Mucosa of stomach (tissue), 1 donor: ENCODE data around the gene NT5M.

Experiments
- H3K27me3 ChIP-seq: one replicate; pipeline ENCODE4 v1.7.0; 2013; ENCODE audit warnings: mild to moderate bottlenecking, low read length; ENCODE audit not compliant: control insufficient read depth, insufficient read depth
- H3K36me3 ChIP-seq: one replicate; pipeline ENCODE4 v1.7.0; 2013; ENCODE audit warnings: low read length; ENCODE audit not compliant: control insufficient read depth, insufficient read depth
- H3K4me1 ChIP-seq: one replicate; pipeline ENCODE4 v1.7.0; 2013; ENCODE audit warnings: mild to moderate bottlenecking, low read length; ENCODE audit not compliant: control insufficient read depth, insufficient read depth
- H3K4me3 ChIP-seq: one replicate; pipeline ENCODE4 v1.7.0; 2013; ENCODE audit warnings: low read length
- H3K9ac ChIP-seq: one replicate; pipeline ENCODE4 v1.7.0; 2013; ENCODE audit warnings: mild to moderate bottlenecking, low read length, moderate library complexity
- H3K9me3 ChIP-seq: one replicate; pipeline ENCODE4 v1.7.0; 2013; ENCODE audit warnings: mild to moderate bottlenecking, low read length, moderate library complexity; ENCODE audit not compliant: control insufficient read depth
- donor health status: Pancreatic carcinoma.

NT5M gene

GRCh38 chr17:17387498-17388362 is 84.6 kb downstream of the NT5M start:
- peaks cover 20% of the 10 kb centered on the region for H3K4me1 ChIP-seq
- no peaks in the 10 kb centered on the region for H3K9me3 ChIP-seq
- no peaks in the 10 kb centered on the region for H3K36me3 ChIP-seq
- H3K27me3 ChIP-seq, result no peaks in the 10 kb centered on the region
- no peak overlapping the region for H3K4me3 ChIP-seq
- no peak overlapping the region for H3K9ac ChIP-seq

DNA sequence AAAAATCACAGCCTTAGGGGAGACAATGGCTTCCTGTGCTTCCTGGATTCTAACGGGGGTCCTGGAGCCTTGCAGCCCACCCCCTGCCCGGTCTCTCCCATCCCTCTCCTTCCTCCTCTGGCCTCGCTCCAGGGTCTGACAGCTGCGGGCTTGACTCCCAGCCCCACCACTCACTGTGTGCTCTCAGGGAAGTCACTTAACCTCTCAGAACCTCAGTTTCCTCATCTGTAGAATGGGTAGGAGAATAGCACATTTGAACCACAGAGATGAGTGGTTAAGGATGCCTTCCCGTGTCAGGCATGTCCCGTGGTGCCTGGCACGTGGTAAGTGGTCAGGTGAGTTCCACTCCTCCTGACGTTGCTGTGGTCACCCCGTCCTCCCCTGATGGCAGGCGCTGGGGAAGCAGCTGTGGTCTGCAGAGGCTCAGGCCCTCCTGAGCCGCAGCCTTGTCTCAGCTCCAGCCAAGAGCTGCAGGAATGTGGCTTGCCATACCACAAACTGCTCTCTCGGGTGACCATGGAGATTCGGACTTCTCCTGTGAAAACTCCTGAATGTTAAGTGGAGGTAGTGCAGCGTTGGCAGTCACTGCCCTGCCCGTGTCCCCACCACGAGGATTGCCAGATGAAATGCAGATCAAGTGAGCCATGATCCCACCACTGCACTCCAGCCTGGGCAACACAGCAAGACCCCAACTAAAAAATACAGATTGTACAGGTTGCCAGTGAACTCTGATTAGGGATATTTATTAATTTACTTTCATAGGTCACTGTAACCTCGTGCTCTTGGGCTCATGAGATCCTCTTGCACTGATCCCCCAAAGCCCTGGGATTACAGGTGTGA is 85.7 kb downstream of the NT5M start:
- no peak overlapping the region for H3K9ac ChIP-seq
- H3K36me3 ChIP-seq, result no peaks in the 10 kb centered on the region
- H3K27me3 ChIP-seq, result no peaks in the 10 kb centered on the region

GRCh38 chr17:17391668-17392370 is 88.6 kb downstream of the NT5M start:
- no peaks in the 10 kb centered on the region for H3K36me3 ChIP-seq
- no peak overlapping the region for H3K4me3 ChIP-seq
- H3K9ac ChIP-seq, result no peak overlapping the region
- H3K9me3 ChIP-seq, result no peaks in the 10 kb centered on the region
- H3K4me1 ChIP-seq, result peaks cover 11% of the 10 kb centered on the region
- H3K27me3 ChIP-seq, result no peaks in the 10 kb centered on the region

More for the DNA sequence above, 85.7 kb downstream of the NT5M start:
- Histone ChIP-seq H3K4me1 (peaks cover 20% of the 10 kb centered on the region), H3K9me3 (no peaks in the 10 kb centered on the region), H3K4me3 (no peak overlapping the region)

GRCh38 chr17:17393976-17394375 is 90.8 kb downstream of the NT5M start:
- H3K4me1 ChIP-seq, result no peaks in the 10 kb centered on the region
- H3K27me3 ChIP-seq, result no peaks in the 10 kb centered on the region
- no peaks in the 10 kb centered on the region for H3K36me3 ChIP-seq
- H3K9ac ChIP-seq, result no peak overlapping the region
- no peaks in the 10 kb centered on the region for H3K9me3 ChIP-seq
- H3K4me3 ChIP-seq, result no peak overlapping the region

GRCh38 chr17:17394494-17394893 is 91.3 kb downstream of the NT5M start:
- H3K36me3 ChIP-seq, result no peaks in the 10 kb centered on the region
- H3K27me3 ChIP-seq, result no peaks in the 10 kb centered on the region
- H3K9me3 ChIP-seq, result no peaks in the 10 kb centered on the region
- no peak overlapping the region for H3K9ac ChIP-seq
- no peaks in the 10 kb centered on the region for H3K4me1 ChIP-seq
- no peak overlapping the region for H3K4me3 ChIP-seq

DNA sequence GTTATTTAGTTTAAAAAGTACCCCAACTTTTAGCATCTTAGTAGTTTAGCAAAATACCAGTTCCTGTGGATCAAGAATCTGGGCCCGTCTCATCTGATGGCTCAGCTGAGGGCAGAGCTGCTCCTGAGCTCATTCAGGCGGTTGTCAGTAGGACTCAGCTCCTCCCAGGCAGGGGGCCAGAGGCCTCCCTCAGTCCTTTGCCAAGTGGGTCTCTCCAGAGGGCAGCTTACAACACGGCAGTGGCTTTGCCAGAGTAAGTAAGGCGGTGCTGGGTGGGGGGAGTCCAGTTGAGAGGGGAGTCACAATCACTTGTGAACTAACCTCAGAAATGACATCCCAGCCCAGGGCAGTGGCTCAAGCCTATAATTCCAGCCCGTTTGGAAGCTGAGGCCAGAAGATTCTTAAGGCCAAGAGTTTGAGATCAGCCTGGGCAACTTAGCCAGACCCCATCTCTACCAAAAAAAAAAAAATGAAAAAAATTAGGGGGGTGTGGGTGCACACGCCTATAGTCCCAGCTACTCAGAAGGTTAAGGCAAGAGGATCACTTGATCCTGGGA is 92.2 kb downstream of the NT5M start:
- no peaks in the 10 kb centered on the region for H3K36me3 ChIP-seq
- H3K4me1 ChIP-seq, result no peaks in the 10 kb centered on the region

DNA sequence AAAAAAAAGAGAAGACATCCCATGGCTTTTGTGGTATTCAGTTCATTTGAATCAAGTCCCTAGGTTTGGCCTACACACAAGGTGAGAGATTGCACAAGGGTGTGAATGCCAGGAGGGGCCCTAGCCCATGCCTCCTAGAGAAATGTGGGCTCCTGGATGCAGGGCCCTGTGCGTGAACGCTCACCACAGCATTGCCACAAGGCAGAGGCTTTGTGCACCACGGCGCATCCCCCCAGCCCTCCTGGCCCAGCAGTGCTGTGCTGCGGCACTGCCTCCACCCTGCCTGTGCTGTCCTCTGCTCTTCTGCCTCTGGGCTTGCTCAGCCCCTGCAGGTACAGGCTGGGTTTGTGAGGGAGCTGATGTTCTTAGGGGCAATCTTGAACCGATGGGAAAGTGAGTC is 92.7 kb downstream of the NT5M start:
- H3K9ac ChIP-seq, result no peak overlapping the region
- H3K36me3 ChIP-seq, result no peaks in the 10 kb centered on the region
- H3K4me1 ChIP-seq, result no peaks in the 10 kb centered on the region
- no peak overlapping the region for H3K4me3 ChIP-seq
- H3K9me3 ChIP-seq, result no peaks in the 10 kb centered on the region
- no peaks in the 10 kb centered on the region for H3K27me3 ChIP-seq

More for the DNA sequence above, 92.2 kb downstream of the NT5M start:
- Histone ChIP-seq H3K9ac (no peak overlapping the region), H3K27me3 (no peaks in the 10 kb centered on the region), H3K4me3 (no peak overlapping the region), H3K9me3 (no peaks in the 10 kb centered on the region)
